Cortex of kidney (tissue), 1 donor: ENCODE data around the gene PFKM.

Source experiments
- DNase-seq: peaks from one replicate; lab custom pipeline; 2025; lab: John Stamatoyannopoulos, UW

The PFKM gene

DNA sequence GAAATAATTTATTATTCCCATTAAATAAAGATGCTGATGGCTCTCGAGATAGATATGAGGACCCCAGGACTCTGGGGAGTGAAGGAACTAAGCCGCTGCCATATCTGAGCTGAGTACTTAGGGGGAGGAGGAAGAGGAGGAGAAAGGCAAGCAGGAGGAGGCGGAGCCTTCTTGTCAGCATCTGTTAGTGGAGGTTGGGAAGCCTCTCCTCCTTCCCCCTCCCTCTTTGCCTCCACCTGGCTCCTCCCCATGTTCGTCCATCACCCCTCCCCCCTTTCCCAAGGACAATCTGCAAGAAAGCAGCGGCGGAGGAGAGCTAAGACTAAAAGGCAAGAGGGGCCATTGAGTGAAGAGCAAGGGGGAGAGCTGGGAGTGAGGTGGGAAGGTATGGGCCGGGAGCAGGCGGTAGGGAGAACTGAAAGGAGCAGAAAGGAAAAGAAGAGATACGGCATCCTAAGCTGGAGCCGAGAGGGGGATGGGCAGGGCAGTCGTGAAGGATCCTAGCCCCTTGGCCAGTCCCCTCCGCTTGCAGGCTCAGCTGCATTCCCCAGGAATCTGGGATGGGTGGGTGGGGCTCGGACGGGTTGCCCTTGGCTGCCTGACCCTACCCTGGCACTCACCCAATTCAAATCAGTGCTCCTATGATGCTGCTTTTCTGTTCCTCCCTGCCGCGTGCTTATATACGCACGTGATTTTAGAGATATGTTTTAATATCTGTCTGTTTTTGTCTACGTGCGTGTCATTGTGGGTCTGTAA is at the start of gene PFKM:
Gene PFKM (plus strand): TSS at position 287 of the 756 bp plus-strand sequence. CDS start 3,411 bp downstream, outside the sequence.
- DNase-seq: no peak

DNA sequence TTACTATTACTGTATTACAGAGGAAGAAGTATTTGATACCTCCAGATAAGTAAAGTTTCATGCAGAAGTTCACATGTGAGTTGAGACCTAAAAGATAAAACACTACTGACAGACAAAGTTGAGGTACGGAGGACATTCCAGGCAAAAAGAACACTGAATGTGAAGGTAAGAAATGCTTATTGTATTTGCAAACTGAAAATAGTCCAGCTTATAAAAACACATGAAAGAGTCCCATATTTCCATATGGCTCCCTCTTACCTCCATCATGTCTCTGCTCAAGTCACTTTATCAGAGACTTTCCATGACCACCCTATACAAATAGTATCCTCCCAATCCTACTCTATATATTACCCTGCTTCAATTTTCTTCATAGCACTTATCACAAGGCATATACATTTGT is 49.1 kb upstream of the PFKM start:
- DNase-seq: no peak

DNA sequence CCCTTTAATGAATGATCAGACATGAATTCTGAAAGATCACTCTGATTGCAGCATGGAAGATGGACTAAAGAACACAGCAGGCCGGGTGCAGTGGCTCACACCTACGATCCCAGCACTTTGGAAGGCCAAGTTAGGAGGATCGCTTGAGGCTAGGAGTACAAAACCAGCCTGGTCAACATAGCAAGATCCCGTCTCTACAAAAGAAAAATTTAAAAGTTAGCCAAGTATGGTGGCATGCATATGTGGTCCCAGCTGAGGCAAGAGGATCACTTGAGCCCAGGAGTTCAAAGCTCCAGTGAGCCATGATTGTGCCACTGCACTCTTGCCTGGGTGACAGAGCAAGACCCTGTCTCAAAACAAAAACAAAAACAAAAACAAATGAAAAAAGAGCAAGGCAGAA is 48.4 kb upstream of the PFKM start:
- DNase-seq: no peak

DNA sequence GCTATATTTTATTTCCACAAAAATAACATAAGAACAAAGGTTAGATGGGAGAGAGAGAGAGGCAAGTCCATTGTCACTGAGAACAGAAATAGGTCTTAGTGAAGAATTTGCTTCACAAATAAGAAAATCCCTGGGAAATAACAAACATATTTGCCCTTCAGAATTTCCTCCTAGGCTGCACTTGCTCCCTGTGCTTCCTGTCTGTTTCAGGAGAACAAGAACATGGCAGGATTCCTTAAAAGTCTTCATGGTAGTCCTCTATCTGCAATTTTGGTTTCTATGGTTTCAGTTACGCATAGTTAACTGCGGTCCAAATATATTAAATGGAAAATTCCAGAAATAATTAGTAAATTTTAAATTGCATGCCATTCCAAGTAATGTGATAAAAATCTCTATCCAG is 47.4 kb upstream of the PFKM start:
- DNase-seq: no peak

DNA sequence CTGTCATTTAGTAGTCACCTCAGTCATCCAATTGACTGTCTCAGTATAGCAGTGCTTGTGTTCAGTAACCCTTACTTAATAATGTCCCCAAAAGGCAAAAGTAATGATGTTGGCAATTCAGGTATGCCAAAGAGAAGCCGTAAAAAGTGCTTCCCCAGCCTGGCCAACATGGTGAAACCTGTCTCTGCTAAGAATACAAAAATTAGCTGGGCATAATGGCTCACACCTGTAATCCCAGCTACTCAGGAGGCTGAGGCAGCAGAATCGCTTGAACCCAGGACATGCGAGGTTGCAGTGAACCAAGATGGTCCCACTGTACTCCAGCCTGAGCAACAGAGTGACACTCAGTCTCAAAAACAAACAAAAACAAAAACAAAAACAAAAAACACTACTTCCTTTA is 46.9 kb upstream of the PFKM start:
- no peak for DNase-seq

DNA sequence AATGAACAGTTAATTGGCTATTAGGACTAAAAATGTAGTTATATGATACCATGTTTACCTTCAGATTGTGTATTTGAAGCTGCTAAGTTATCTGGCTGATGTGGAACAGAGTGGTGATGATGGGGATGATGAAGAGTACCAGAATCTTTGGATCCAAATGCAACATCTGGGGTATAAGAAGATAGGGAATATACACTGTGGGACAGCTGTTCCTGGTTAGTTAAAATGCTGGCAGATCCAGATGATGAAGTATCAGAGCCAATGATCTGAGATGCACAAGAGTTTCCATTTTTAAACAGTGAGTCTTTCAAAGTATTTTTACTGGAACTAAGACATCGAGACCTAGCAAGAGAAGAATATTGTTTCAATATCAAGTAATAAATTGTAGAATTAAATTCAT is 44.9 kb upstream of the PFKM start:
- no peak for DNase-seq

DNA sequence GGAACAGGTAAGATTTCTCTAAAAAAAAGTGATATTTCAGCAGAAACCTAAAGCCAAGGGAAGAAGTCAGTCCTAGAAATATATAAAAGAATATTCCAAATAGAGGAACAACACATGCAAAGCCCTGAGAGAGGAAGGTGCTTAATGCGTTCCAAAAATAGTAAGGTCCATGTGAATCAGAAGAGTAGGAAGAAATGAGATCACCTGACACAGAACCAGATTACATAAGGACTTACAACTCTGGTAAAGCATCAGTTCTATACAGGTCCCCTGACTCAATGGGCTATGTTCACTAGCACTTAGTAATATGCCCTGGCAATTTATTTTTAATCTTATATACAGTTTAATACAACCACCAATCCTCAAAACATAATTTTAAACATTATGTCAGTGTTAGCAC is 43.3 kb upstream of the PFKM start:
- no peak for DNase-seq

DNA sequence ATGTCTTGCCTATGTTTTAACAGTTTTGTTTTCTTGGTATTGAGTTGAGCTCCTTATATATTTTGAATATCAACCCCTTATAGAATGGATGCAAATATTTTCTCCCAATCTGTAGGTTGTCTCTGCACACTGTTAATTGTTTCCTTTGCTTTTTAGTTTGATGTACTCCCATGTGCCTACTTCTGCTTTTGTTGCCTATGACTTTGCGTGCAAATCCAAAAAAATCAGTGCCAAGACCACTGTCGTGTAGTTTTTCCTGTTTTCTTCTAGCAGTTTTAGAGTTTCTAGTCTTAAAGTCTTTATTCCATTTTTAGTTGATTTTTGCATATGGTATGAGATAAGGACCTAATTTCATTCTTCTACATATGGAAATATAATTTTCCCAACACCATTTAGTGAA is 42.1 kb upstream of the PFKM start:
- DNase-seq: no peak

DNA sequence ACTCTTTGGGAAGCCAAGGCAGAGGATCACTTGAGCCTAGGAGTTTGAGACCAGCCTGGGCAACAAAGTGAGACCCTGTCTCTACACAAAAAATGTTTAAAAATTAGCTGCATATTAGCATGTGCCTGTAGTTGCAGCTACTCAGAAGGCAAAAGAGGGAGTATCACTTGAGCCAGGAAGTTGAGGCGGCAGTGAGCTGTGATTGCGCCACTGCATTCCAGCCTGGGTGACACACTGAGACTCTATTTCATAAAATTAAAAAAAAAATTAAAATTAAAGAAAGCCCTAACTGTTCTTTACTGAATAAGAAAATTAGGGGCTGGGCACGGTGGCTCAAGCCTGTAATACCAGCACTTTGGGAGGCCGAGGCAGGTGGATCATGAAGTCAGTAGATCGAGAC is 40.3 kb upstream of the PFKM start:
- no peak for DNase-seq

DNA sequence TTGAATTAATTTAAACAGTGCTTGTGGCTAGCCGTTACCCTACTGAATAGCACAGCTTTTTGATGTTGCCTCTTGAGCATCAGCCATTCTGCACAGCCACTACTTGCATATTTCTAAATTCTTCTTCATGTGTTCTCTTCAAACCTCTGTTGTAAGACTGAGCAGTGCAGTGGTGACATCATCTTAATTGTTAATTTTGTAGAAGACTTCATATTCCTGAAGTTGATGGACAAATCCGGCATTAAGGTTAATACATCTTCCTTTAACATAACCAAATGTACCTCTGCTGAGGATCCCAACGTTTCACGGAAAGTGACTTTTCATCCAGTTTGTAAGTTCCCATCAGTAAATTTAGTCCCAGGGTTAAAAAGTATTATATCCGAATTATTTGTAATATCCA is 38.9 kb upstream of the PFKM start:
- no peak for DNase-seq

DNA sequence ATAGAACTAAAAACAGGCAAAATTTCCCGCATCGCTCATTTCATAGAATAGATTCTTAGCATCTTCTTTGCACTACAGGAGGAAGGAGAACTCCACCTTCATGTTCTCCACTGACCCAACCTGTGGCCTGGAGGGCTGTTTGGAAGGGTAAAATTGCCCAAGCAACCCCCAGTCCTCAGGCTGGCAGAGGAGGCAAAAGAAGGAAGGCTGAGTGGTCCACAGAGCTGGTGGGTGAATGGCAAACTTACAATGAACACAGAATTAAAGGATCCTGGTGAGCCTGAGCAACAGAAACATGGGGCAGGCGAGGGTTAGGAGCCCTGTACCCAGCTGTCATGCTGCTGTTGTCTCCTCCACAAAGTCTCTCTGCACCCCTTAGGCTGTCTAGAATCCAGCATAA is 38.3 kb upstream of the PFKM start:
- DNase-seq: no peak

DNA sequence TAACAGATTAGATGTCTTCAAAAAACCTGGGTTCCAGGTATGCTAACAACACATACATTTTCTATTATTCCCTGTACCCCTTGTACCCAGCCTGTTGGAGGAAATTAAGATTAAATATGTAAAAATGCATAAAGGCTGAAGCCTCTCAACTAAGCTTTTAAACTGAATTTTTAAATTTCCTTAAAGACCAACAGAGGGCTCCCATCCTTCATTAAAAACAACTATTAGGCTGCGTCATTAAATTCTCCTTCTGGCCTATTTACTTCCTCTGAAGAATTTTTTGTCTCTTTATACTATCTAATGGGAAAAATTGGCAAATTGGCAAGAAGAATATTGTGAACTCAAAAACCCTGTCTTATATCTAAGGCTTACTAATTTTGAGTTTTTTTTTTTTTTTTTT is 35.1 kb upstream of the PFKM start:
- DNase-seq: no peak

DNA sequence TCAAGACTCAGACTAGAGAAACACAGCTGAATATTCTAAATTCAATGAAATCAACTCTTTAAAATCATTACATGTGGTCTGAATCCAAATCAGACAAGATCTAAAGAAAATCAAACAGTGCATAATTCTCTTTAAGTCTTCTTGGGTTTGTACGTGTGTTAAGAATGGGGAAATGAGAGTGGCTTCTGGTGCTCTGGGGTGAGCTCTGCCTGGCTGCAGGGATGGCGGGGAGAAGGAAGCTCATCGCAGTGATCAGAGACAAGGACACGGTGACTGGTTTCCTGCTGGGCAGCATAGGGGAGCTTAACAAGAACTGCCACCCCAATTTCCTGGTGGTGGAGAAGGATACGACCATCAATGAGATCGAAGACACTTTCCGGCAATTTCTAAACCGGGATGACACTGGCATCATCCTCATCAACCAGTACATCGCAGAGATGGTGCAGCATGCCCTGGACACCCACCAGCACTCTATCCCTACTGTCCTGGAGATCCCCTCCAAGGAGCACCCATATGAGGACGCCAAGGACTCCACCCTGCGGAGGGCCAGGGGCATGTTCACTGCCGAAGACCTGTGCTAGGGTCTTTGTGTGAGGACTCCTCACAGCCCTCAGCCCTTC is 34.2 kb upstream of the PFKM start:
- no peak for DNase-seq

DNA sequence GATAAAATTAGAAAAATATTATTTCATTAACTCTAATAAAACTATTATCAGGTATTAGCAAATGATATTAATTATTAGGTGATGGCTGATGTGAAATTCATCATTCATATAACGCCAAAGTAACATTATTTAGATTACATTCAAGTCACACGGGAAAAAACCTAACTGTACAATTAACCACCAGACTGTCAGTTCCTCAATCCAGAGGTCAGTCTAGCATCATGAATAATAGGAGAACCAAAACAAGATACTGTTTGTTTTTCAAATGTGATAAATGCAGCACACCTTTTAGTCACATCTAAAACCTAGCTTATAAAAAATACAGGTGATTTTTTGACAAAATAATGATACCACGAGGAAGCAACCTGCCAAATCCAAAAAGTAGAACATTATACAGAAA is 32.8 kb upstream of the PFKM start:
- no peak for DNase-seq

DNA sequence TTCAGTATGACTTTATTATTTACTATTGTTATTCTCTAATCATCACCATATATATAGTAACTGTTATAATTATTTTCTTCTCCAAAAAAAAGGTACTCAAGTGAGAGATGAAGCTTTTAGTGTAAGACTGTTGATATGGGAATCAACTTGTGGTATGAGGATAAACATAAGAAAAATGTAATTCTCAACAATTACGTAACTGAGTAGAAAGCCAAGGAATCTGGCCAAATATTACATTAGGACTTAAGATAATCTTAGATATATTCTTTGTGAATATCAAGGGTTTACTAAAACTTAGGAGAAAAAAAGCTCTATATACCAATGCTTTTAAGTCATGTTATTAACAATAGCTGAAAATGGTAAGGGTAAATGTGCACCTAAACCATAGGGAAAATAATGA is 26.6 kb upstream of the PFKM start:
- DNase-seq: no peak

DNA sequence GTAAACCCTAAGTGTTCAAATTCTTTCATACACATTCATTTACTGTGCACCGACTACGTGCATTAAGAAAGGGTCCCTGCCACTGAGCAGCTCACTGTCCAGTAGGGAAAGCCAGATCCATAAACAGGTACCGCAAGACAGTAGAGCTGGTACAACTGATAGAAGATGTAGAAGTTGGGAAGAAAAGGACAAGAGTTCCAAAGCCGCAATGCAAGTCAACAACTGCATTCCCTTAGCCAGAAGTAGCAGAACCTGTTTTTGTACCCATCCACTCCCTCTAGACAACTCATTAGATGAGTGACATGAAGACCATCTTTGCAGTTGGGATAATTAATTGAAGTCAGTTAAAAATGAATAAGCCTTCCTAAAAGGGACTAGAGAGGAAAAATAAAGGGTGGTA is 14.6 kb upstream of the PFKM start:
- no peak for DNase-seq

DNA sequence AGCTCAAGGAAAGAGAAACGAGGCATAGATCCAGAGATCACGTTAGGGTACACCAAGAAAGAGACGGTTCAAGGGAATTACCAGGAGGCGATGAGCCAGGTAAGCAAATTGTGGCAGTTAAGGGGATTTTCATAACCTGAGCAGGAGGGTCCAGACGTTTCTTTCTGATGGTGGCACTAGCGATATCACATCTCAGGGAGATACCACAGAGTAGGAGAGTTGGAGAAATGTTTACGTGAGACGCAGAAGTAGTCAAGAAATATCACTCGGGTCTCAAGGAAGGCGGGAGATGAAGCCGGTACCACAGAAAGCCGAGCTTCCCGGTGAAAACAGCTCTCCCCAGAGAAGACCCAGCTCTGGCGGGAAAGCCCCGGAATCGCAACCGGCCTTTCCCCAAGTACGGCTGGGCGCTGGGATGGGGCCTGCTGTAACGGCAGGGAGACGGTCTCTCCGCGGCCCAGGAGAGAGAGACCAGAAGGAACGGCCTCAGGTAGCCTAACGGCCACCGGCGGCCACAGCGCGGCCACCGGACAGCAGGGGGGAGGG is 13.8 kb upstream of the PFKM start:
- DNase-seq: no peak

DNA sequence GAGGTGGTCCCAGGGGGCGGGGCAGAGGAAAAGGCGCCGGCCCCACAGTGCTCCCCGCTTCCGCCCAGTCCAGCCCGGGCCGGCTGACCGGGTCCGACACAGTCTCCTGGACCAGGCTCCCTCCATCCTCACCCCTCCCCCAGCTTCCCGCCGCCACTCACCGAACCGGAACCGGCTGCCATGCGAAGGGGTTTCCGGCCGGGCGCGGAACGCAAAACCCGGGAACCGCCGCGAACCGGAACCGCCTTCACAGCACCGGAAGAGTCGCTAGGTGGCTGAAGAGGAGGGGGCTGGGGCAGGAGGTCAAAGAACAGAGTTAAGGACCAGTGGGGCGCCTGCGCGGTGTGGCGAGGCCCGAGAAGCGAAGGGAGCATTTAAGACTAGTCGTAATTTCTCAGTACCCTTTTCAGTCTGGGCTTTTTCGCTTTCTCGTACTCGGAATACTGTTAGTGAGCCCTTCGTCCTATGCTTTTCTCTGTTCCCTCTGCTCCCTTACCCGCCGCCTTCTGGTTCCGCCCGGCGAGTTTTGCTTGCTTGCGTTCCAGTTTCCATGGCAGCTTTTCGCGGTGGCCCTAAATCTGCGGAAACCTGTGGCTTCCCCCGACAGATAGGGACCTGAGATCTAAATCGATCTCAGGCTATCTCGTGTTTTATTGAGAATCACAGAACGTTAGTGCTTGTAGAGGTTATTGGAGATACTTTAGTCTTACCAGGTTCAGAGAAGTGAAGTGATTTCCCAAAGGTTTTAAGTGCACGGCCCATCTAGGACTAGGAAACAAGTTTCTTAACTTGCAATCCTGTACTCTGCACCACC is 13.1 kb upstream of the PFKM start, which contains the start of gene SENP1:
Gene SENP1 (minus strand): TSS at position 213 of the 814 bp plus-strand sequence. CDS start 4,607 bp downstream, outside the sequence.
- DNase-seq: peak; percentile 53

DNA sequence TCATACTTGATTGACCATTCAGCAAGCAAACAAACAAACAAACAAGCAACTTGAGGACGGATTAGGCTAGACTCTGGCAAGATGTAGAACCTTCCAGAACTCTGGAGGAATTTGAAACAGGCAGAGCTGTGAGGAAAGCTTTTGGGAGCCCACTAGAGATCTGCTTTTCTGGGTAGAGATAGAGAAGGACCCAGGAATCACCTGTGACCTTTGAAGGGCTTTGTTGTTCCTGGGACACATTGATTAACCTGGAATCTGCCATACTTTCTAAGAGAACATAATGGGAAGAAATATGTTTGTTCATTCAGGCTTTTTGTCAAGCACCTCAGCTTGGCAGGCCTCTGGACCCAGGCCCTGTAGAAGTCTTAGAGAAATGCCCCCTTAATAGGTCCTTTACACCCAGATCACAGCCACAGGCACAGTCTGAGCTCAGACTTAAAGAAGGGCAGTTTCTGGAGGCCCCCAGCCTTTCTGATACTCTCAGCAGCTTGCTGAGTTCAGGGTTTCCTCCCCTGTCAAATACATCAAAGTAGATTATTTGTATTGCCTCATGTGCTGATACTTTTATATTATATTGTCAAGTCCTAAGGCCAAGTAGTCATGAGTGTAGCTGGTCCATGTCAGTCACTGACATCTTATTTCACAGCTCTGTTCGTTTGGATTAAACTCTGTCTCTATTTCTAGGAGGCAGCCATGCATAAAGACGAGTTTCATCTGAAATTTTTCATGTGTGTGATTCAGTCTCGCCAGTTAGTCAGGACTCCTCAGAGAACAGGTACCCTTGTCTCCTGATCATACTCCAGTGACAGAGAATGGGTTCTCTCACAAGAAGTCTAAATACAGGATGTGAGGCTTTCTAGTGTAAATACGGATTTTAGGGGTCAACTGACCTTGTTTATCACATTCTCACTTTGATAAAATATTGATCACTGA is 12.2 kb upstream of the PFKM start:
- no peak for DNase-seq

DNA sequence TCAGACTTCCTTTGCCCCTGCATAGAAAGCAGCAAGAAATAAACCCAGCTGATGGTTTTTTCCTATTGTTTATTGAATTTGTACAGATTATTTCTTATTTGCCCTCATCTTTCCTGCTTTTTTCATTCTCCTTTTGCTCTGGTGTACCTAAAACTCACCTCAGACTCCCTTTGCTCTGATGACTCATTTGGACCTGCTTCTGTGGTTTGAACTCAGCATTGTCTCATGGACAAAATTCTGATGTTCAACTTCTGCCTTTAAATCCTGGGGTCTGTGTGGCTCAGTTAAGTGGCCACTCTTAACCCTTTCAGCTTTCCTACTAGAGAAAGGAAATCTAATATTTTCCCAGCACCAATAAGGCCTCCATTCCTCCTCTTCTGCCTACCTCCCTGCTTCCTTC is 9.7 kb upstream of the PFKM start:
- no peak for DNase-seq

DNA sequence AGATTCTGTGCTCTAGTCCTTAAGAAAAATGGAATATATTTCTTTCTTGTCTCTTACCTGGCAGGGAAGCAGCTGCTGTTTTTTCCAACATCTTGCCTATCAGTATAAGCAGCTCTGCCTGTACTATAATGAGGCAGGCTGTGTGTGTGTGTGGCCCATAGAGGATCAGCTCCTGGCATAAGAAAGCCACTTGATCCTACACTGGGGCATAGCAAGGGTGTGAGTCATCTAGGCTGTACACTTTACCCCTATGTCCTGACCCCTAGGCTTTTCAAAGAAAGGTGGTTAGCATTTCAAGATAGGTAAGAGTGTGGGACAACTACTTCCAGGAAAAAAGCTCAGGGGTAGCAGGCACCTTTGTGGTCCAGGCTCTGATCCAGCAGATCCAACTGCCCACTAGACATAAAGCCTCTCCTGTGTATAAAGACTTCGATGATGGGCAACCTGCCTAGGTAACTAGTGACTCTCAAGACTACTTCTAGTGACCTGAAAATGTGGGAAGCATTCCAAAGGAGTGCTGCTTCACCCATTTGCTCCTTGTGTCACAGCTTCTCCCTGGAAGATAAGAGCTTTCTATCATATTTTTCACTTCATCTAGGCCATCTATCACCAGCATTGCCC is 8.4 kb upstream of the PFKM start:
- no peak for DNase-seq
